Posterior vena cava (tissue), 2 donors: ENCODE data around the gene RICTOR. TPM values are rescaled to one million over a fixed set of nuclear protein-coding genes. Genes with fewer than 3 reads are reported as not detected.

Experiments used
- DNase-seq: peaks from one replicate; pipeline ENCODE4 v3.0.0-alpha.2; 2020; ENCODE audit warnings: low spot score
- intact Hi-C, 2 donors: fragments of 100-400 bp; cut with DNase I; formaldehyde crosslinking; loops; one replicate each; pipeline versions ENCODE4 v1.14.1 to v1.14.2; 2022 to 2023
- total RNA-seq, 2 donors: library from RNA; stranded (reverse); fragmentation: NEBNext Ultra II Directional; extraction: Animal tissue kit (Norgen Biotek cat#: 25700); gene quantifications; one replicate each; pipeline ENCODE4 v1.2.1, GENCODE V29; 2021
- donor health status: DM: yes; HTN: yes; CAD: no.
- donor health status: DM: yes; HTN: yes; CAD: no.

The RICTOR gene
- total RNA-seq, 2 donors from 2014 or later: 37.0 to 50.1 TPM

DNA sequence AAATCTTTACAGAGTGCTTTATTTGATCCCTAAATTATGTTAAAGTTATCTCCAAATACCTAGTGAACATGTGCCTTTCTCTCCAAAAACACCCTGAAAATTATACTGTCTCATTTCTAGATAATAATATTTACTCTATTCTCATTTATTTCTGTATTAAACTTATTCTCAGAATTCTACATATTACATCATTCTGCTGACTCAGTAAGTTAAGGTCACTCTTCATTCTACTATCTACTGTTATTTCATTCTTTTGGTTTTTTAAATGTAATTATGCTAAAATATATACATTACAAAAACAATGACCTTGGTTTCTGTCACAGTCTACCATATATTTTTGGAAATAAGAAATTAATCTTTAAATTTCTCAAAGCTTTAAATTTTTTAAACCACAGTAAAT, 96.2 kb downstream of the RICTOR start:
- intact Hi-C loops: no loop called here
- no peak for DNase-seq

DNA sequence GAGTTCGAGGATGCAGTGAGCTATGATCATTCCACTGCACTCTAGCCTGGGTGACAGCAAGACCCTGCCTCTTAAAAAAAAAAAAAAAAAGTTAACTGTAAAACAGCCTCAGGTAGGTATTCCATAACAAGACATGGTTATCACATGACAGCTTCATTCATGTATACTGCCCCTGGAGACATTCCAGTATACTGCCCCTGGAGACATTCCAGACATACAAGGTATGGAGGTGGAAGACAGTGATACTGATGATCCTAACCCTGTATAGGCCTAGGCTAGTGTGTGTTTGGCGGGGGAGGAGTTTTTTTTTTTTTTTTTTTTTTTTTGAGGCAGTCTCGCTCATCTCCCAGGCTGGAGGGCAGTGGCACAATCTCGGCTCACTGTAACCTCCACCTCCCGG, 105.5 kb downstream of the RICTOR start:
- intact Hi-C loops: no loop called here
- DNase-seq: no peak

DNA sequence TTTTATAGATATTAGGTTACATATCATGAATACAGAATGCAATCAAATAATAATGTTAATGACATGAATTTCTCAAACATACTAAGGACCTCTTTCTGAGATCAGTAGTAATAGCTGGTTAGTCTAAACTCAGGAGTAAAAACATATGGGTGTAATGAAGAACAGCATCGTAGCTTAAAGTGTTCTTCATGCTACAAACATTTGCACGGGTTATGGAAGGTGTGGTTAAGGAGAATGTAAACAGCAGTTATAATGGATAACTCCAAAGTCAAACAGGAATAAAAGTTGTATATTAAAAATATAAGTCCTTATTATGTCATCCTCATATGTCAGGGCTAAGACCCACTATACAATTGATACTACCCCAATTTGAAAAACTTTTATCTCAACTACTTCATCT, 112.5 kb downstream of the RICTOR start:
- intact Hi-C loops: no loop called here
- no peak for DNase-seq

DNA sequence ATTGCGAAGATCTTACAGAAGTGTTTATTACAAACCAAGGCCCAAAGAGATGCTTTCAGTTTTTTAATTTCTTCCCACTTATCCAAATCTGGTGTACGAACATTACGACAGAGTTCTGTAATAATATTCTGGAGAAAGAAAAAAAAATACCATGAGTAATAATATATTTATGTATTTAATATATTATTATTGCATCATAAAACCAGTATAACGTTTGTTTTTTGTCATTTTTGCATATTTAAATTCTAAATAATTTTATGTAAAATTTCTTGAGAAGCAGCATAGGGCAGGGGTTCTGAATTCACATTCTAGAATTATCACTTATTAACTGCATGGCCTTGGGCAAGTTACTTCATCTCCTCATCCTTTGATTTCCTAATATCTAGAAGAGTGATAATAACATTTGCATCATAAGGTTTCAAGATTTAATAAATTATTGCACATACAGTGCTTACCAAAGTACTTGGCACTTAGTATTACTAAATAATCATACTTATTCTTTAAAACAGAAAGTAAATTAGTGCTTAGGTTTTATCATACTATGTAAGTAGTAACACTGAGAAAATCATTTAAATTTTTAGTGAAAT, 120.7 kb downstream of the RICTOR start:
- no peak for DNase-seq
- intact Hi-C loops: no loop called here

DNA sequence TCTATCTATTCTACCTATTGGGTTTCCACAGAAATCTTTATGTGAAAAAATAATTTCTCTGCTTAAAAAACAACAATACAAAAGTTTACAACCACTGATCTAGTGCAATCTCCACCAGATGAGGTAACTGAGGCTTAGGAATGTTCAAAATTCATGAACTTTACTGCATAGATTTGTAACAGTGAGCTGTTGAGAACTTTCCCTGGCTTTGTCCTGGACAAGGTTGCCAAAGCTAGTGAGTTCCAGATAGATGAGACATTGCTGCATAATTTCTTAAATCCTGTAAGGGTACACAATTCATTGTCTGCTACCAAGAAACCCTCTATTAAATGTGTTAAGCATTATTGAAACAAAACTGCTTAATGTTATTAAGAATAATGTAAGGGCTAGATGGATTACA, 125.7 kb downstream of the RICTOR start:
- DNase-seq: no peak
- intact Hi-C loops: no loop called here

DNA sequence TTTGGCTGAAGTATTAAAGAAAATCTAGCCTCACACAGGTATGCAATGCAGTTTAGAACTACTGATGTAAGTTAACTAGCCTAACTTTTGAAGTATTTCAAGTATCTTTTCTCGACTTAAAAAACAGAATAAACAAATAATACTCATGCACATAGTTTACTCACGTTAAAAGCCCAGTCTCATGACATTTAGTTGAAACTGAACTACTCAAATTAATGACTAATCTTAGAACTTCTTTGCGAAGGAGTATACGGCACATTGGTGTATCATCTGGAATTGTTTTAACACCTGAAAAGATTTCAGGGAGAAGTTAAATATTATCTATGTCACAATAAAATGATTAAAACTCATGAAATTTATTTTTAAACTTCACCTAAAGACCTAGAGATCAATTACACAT, 129.9 kb downstream of the RICTOR start:
- intact Hi-C loops: no loop called here
- no peak for DNase-seq

DNA sequence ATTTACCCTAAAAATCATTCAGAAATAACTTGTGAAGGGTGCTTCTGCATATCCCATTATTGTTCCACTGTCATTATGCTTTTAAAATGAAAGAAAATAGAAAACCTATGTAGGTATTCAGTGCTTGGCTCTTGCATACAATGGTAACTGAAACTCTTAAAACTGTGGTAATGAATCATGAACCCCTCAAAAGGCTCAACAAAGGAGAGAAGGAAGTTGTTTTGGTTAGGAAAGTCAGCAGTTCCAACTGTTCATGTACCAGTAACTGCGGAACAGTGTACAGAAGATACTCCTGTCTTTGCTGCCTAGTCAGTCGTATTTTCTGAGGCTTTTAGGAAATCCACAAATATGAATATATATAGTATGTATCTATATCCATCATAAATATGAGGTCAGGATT, 132.3 kb downstream of the RICTOR start:
- no peak for DNase-seq
- intact Hi-C loops: no loop called here

DNA sequence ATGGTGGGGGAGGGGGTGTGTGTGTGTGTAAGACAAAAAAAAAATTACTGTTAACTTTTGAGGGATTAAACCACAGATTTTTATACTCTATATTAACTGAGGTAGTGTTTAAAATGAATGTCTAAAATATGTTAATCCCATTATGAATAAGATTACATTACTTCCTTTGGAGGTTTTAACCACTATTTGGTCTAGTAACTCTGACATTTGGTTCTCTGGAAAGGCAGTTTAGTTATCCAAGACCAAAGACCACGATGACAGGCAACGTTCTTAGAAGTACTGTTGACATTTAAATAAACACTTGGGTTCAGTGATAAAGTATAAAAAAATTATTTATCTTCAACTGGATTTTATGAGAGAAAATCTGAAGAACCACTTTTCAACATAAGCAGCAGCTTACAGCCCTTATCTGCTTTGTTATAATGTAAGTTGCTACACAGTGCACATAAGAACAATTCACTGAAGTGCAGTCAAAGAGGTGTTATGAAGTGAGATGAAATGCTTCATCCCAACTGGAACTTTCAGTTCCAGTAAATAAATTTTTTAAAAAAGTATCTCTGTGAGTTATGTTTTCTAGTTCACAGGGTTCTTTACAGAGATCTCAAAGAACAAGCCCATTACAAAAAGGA, 133.9 kb downstream of the RICTOR start:
- intact Hi-C loops: no loop called here
- DNase-seq: no peak

DNA sequence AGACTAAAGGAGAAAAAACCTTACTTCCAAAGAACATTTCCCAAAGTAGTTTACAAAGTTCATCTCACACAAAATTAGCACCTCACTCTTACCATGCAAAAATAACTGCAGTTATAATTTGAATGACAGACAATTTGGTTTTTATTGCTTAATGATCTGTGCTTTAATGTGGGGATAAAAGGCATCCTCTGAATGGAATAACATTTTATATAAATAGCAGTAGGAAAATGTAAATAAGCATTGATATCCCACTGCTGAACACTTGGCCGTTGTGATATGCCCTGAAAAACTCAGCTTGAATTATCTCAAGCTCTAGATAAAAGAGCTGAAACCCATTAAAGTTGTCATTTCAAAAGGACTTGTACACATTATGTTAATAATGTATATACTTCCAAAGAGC, 135.2 kb downstream of the RICTOR start:
- intact Hi-C loops: no loop called here
- no peak for DNase-seq

DNA sequence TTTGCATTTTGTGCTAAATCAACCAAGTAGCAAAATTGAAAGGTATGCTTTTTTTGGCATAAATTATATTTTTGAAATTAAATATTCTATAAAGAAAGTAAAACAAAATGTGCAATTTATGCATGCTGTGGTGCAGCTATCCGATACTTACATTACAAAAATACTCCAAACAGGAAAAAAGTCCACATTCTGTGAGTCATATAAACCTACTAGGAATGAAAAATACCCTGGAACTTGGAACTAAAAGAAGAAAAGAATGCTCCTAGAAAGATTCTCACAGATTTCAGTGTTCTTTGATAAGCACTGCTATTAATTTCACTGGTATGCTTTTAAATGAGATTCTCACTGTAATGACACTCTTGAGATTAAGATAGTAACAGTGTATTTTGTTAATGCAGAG, 135.8 kb downstream of the RICTOR start:
- DNase-seq: no peak
- intact Hi-C loops: no loop called here

DNA sequence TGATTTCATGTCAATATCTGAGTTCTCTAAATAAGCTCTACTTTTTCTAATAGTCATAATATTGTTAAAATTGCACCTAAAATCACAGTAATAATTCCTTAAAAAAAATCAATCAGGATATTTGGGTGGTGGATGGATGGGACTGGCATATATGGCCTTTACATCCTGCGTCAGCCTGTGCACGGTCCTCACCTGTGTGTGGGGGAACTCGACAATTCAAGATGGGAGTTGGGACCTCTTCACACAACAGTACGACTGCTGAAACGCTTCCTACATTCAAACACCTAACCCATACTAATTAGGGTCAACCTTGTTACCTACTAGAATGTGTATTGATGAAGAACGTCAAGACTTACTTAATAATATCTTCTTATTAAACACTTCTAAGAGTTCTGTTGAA, 137.9 kb downstream of the RICTOR start:
- intact Hi-C loops: no loop called here
- DNase-seq: no peak

DNA sequence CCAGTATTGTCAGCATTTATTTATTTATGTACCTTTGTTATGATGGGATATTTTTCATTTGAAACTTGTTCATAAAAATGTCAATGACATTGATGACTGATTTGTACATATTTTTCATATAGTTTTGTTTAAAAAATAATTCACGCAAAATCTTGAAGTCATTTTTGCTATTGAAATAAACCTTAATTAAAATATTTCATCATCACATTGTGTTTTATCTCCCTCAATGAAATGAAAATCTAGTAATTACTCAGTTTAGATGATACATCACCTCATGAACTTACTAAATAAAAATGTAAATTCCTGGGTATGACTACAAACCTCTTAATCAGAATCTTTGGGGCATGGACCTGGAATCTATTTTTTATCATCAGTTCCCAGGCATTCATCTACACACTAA, 138.8 kb downstream of the RICTOR start:
- DNase-seq: no peak
- intact Hi-C loops: no loop called here

DNA sequence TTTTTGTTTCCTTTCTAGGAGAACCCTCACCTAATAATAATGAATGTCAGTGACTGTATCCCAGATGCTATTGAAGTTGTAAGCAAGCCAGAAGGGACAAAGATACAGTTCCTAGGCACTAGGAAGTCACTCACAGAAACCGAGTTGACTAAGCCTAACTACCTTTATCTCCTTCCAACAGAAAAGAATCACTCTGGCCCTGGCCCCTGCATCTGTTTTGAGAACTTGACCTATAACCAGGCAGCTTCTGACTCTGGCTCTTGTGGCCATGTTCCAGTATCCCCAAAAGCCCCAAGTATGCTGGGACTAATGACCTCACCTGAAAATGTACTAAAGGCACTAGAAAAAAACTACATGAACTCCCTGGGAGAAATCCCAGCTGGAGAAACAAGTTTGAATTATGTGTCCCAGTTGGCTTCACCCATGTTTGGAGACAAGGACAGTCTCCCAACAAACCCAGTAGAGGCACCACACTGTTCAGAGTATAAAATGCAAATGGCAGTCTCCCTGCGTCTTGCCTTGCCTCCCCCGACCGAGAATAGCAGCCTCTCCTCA, 141.3 kb downstream of the RICTOR start:
- no peak for DNase-seq
- intact Hi-C loops: no loop called here

DNA sequence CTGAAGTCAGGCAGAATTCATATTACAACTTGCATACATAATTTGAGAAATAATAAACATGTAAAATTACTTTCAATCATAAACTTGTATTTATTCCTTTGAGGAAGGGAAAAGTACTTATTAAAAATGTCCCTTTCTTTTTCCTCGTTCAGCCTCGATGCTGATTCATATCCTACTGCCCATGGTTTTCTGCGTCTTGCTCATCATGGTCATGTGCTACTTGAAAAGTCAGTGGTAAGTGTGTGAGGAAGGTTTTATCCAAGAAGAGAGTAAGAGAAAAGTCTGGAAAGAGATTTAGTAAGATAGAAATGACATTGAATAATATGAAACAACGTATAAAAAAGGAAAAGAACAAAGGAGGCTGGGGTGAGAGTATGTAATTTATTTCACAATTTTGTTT, 142.5 kb downstream of the RICTOR start:
- no peak for DNase-seq
- intact Hi-C loops: no loop called here

DNA sequence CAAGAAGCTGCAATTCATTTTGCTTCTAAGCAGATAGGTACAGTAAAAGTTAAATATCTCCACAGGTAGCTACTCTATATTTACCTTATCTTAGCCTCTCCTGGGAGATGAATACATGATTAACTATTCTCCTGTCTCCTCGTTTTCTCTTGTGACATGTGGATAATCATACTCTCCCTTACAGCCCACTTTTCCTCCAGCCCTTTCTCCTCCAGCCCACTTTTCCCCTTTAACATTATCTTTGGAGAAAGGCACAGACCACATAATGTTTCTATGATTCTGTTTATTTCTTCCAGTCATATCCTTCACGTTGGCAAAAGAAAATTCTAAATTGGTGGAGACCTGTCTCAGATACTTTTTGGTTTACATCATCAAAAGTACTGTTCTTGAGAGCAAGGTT, 144.4 kb downstream of the RICTOR start:
- DNase-seq: no peak
- intact Hi-C loops: no loop called here

DNA sequence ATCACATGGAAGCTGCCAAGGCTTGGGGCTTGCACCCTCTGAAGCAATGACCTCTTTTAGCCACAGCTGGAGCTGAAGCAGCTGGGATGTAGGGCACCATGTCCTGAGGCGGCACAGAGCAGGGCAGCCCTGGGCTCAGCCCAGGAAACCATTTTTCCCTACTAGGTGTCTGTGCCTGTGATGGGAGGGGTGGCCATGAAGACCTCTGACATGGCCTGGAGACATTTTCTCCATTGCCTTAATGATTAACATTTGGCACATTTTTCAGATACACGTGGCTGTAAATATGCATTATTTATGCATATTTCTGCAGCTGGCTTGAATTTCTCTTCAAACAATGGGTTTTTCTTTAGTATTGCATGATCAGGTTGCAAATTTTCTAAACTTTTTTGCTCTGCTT, 146.7 kb downstream of the RICTOR start:
- intact Hi-C loops: no loop called here
- no peak for DNase-seq

DNA sequence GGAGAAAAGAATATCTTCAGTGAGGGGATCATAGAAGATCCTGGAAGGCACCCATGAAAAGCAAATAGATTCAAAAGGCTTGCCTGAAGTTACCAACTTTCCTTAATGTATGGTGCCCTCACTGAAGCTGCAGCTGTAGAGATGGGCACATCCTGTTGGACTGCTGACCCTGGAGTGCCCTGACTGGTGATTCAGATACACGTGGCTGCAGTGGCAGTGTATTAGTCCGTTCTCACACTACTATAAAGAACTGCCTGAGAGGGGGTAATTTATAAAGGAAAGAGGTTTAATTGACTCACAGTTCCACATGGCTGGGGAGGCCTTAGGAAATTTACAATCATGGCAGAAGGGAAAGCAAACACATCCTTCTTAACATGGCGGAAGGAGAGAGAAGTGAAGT, 148.1 kb downstream of the RICTOR start:
- intact Hi-C loops: no loop called here
- DNase-seq: no peak

DNA sequence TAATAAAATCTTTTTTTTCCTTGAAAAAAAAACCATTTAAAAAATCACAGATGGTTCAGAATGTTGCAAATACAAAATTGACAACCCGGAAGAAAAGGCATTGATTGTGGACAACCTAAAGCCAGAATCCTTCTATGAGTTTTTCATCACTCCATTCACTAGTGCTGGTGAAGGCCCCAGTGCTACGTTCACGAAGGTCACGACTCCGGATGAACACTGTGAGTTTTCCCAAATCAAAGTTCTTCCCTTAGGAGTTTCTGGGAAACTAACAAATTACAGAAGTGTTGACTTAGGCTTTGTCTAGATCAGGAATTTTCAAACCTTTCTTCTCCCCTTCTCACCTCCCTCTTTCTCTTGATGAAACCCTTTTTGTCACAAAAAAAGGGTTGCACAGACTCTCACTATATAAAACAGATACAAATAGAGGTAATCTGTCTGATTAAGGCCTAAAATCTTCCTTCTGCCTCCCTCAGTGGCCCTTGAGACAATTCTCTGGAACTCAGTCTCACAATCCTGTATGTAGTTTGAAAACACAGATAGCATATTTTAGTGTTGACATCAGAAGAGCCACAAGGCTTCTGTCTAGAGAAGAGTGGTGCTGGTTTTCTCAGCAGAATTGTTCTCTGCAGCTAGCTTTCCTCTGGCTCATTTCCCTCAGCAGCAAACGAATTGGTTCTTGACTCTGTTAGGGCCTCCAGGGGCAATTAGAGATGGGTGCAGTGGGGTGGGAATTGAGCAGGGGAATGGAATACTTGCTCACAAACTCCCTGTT, 148.9 kb downstream of the RICTOR start:
- DNase-seq: no peak
- intact Hi-C loops: no loop called here

DNA sequence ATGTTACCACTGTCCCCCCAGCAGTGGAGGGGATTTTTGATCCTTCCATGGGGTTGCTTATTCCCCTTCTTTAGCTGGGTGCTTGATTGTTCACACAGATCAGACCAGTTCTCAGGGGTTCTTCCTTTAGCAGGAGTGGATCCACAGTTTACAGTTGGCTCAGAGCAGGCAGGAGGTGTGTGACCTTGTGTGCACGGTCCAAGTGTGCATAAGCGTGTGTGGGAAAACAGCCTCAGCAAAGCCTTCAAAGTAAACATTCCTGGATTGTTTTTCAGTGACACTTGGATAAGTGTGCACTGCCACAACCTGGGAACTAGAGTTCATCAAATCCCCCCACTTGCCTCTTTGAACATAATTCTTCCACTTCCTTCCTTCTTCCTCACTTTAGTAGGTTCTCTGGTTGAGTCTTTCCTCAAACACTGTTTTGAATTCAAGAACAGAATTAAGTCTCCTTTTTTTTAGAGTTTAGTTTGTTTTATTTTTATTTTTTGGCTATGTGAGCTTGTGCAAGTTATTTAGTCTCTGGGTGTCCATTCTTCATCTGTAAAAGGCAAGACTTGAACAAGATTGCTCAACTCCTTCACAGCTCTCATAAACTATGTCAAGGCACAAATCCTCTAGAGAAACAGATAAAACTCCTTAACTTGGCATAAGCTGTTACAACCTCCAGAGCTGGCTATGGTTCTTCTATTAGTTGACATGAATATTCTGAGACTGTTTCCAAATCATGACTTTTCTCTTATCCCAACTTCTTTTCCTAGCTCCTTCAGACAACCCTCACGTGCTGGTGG, 150.3 kb downstream of the RICTOR start:
- intact Hi-C loops: loop anchor here in 1 of 2 donors (1.0 kb wide), 1 partner anchor 46 kb away; no protein-coding TSS in a partner anchor

DNA sequence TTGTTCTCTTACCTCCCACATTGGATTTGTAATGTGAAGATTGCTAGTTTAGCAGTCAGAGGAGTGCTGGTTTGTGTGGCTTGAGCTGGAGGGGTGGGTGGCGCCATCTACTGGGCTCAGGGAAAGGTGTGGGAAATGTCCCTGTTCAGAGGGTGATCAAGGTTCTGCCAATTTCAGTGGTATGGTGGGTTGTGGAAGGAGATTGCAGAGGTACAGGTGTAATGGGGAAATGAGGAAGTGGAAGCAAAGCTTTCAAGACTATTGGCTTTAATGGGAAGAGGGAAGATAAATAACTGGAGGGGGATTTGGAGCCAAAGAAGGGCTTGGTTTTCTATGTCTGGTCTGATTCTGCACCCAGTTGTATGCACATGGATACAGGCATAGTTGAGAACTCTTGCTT, 152.0 kb downstream of the RICTOR start:
- DNase-seq: peak; percentile 83
- intact Hi-C loops: no loop called here

More for the DNA sequence above, 150.3 kb downstream of the RICTOR start:
- no peak for DNase-seq
